HEK293 (cell line): ENCODE measurements around the gene AK9.

Experiments used
- CTCF ChIA-PET: fragments of 350-600 bp; formaldehyde crosslinking; extraction: SDS; loops from one replicate; lab custom pipeline; 2021; ENCODE audit warnings: antibody characterized with exemption; lab: Yijun Ruan, JAX
- POLR2A ChIA-PET: fragments of 300-600 bp; formaldehyde crosslinking; extraction: SDS; loops from one replicate; lab custom pipeline; 2020; ENCODE audit warnings: antibody characterized with exemption, inconsistent platforms; lab: Yijun Ruan, JAX
- H3K27ac ChIP-seq: fragments of 200-500 bp; sonication (Bioruptor generic); 2 replicates; pipeline ENCODE4 v1.5.1; 2014; ENCODE audit warnings: low read depth, low read length, control low read depth, inconsistent platforms; ENCODE audit errors: extremely low read depth
- H3K36me3 ChIP-seq, 2 experiments: fragments of 200-500 bp in 1 of 2; sonication (Bioruptor generic) in 1 of 2; 1 replicate in 1 of 2; 2 replicates in 1 of 2; pipeline ENCODE4 v1.5.1; 2014 to 2017; ENCODE audit warnings: inconsistent platforms in 2 of 2, low read length in 2 of 2; ENCODE audit not compliant: control insufficient read depth in 2 of 2, insufficient read depth in 1 of 2
- H3K4me1 ChIP-seq: fragments of 200-500 bp; sonication (Bioruptor generic); 2 replicates; pipeline ENCODE4 v1.5.1; 2014; ENCODE audit warnings: mild to moderate bottlenecking, low read length, inconsistent platforms; ENCODE audit not compliant: control insufficient read depth, insufficient read depth
- H3K4me3 ChIP-seq: 2 replicates; pipeline ENCODE4 v1.5.1; 2011; ENCODE audit warnings: low read depth, mild to moderate bottlenecking, control low read depth, low read length, moderate library complexity
- H3K9me3 ChIP-seq: fragments of 200-500 bp; sonication (Bioruptor generic); 2 replicates; pipeline ENCODE4 v1.5.1; 2014; ENCODE audit warnings: low read depth, low read length, inconsistent platforms; ENCODE audit not compliant: control insufficient read depth, insufficient read depth
- HOXD13 ChIP-seq: sonication (generic); formaldehyde crosslinking; IDR thresholded peaks from 2 replicates; pipeline ENCODE4 v1.8.0; 2022; ENCODE audit warnings: missing genetic modification reagents, borderline replicate concordance
- KLF10 ChIP-seq: fragments of 450-650 bp; IDR thresholded peaks from 2 replicates; pipeline ENCODE4 v1.5.1; 2018; ENCODE audit warnings: missing biosample characterization, mild to moderate bottlenecking, missing genetic modification characterization
- OSR2 ChIP-seq: fragments of 450-650 bp; formaldehyde crosslinking; IDR thresholded peaks from 2 replicates; pipeline ENCODE4 v1.5.1; 2016; ENCODE audit warnings: missing biosample characterization, missing genetic modification characterization
- PRDM1 ChIP-seq: fragments of 450-650 bp; formaldehyde crosslinking; IDR thresholded peaks from 2 replicates; pipeline ENCODE4; 2016; ENCODE audit warnings: missing biosample characterization, missing genetic modification characterization
- TCF7L2 ChIP-seq: IDR thresholded peaks from 2 replicates; pipeline ENCODE4 v1.6.1; 2011; ENCODE audit warnings: low read depth, mild to moderate bottlenecking, inconsistent platforms, low read length, moderate library complexity, borderline replicate concordance
- TRIM28 ChIP-seq: IDR thresholded peaks from 2 replicates; pipeline ENCODE4 v1.6.1; 2011; ENCODE audit warnings: low read length, control low read depth, borderline replicate concordance
- YY1 ChIP-seq: fragments of 450-650 bp; formaldehyde crosslinking; IDR thresholded peaks from 2 replicates; pipeline ENCODE4 v1.5.1; 2018; ENCODE audit warnings: missing biosample characterization, missing genetic modification characterization
- ZBTB49 ChIP-seq: fragments of 450-650 bp; formaldehyde crosslinking; IDR thresholded peaks from 2 replicates; pipeline ENCODE4 v1.5.1; 2016; ENCODE audit warnings: missing biosample characterization, missing genetic modification characterization, low read depth
- ZNF121 ChIP-seq: fragments of 450-650 bp; formaldehyde crosslinking; IDR thresholded peaks from 2 replicates; pipeline ENCODE4 v1.5.1; 2016; ENCODE audit warnings: missing biosample characterization, missing genetic modification characterization
- ZNF16 ChIP-seq: fragments of 450-650 bp; formaldehyde crosslinking; IDR thresholded peaks from 2 replicates; pipeline ENCODE4 v1.5.1; 2016; ENCODE audit warnings: low read depth, missing biosample characterization, missing genetic modification characterization
- ZNF174 ChIP-seq: fragments of 450-650 bp; formaldehyde crosslinking; IDR thresholded peaks from 2 replicates; pipeline ENCODE4 v1.5.0; 2017; ENCODE audit warnings: missing biosample characterization, mild to moderate bottlenecking, missing genetic modification characterization
- ZNF211 ChIP-seq: fragments of 450-650 bp; formaldehyde crosslinking; IDR thresholded peaks from 2 replicates; pipeline ENCODE4 v1.5.1; 2016; ENCODE audit warnings: low read depth, missing biosample characterization, missing genetic modification characterization
- ZNF391 ChIP-seq: fragments of 450-650 bp; formaldehyde crosslinking; IDR thresholded peaks from 2 replicates; pipeline ENCODE4 v1.5.1; 2016; ENCODE audit warnings: low read depth, missing biosample characterization, missing genetic modification characterization, borderline replicate concordance
- ZNF398 ChIP-seq: fragments of 450-650 bp; formaldehyde crosslinking; IDR thresholded peaks from 2 replicates; pipeline ENCODE4 v1.5.1; 2017; ENCODE audit warnings: missing biosample characterization, missing genetic modification characterization
- ZNF404 ChIP-seq: fragments of 450-650 bp; formaldehyde crosslinking; IDR thresholded peaks from 2 replicates; pipeline ENCODE4 v1.5.1; 2017; ENCODE audit warnings: missing biosample characterization, missing genetic modification characterization
- ZNF423 ChIP-seq: fragments of 450-650 bp; formaldehyde crosslinking; IDR thresholded peaks from 2 replicates; pipeline ENCODE4 v1.5.1; 2016; ENCODE audit warnings: missing biosample characterization, missing genetic modification characterization
- ZNF677 ChIP-seq: fragments of 450-650 bp; IDR thresholded peaks from 2 replicates; pipeline ENCODE4 v1.5.0; 2018; ENCODE audit warnings: missing biosample characterization, mild to moderate bottlenecking, missing genetic modification characterization, moderate library complexity
- ZNF707 ChIP-seq: fragments of 450-650 bp; formaldehyde crosslinking; IDR thresholded peaks from 2 replicates; pipeline ENCODE4 v1.5.1; 2016; ENCODE audit warnings: missing biosample characterization, missing genetic modification characterization
- ZSCAN30 ChIP-seq: fragments of 450-650 bp; IDR thresholded peaks from 2 replicates; pipeline ENCODE4 v1.5.1; 2018; ENCODE audit warnings: missing biosample characterization, mild to moderate bottlenecking, missing genetic modification characterization, moderate library complexity
- ZSCAN4 ChIP-seq: fragments of 450-650 bp; formaldehyde crosslinking; IDR thresholded peaks from 2 replicates; pipeline ENCODE4 v1.5.1; 2017; ENCODE audit warnings: missing biosample characterization, missing genetic modification characterization
- TF ChIP-seq, protein P1 (sequence below): fragments of 450-650 bp; formaldehyde crosslinking; IDR thresholded peaks from 2 replicates; pipeline ENCODE4 v1.5.1; 2016; ENCODE audit warnings: missing biosample characterization, missing genetic modification characterization

AK9 gene

GRCh38 chr6:109448615-109449014 lies 242.4 kb downstream of the AK9 start:
- Histone ChIP-seq H3K9me3 (no peaks in the 10 kb centered on the region), H3K4me1 (no peaks in the 10 kb centered on the region), H3K36me3 (peaks cover 0 to 57% of the 10 kb centered on the region in 2 experiments; a peak in 1 of 3 replicates), H3K4me3 (no peak overlapping the region), H3K27ac (no peak overlapping the region)
- POLR2A ChIA-PET: interaction anchor here (0.7 kb wide), 1 partner anchor 32 kb away, joined by 3 read pairs; no protein-coding TSS in a partner anchor
- CTCF ChIA-PET: interaction anchor here (0.7 to 0.9 kb wide), 2 partner anchors 8 to 37 kb away, joined by 3 to 6 read pairs; no protein-coding TSS in a partner anchor
- TF ChIP-seq, protein P1, sequence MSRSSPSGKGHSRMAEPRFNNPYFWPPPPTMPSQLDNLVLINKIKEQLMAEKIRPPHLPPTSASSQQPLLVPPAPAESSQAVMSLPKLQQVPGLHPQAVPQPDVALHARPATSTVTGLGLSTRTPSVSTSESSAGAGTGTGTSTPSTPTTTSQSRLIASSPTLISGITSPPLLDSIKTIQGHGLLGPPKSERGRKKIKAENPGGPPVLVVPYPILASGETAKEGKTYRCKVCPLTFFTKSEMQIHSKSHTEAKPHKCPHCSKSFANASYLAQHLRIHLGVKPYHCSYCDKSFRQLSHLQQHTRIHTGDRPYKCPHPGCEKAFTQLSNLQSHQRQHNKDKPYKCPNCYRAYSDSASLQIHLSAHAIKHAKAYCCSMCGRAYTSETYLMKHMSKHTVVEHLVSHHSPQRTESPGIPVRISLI (tag by site-specific recombination): no peak
- TF ChIP-seq PRDM1 (tag by site-specific recombination) (no peak), ZNF677 (tag by site-specific recombination) (no peak), ZNF423 (no peak), ZNF16 (tag by site-specific recombination) (no peak), ZSCAN30 (tag by site-specific recombination) (no peak), ZNF391 (tag by site-specific recombination) (no peak), TCF7L2 (no peak), ZNF174 (tag by site-specific recombination) (no peak), YY1 (tag by site-specific recombination) (no peak), ZNF398 (tag by site-specific recombination) (no peak), ZNF211 (tag by site-specific recombination) (no peak), OSR2 (tag by site-specific recombination) (no peak), ZNF707 (tag by site-specific recombination) (no peak), KLF10 (no peak), ZNF404 (tag by site-specific recombination) (no peak), ZNF121 (tag by site-specific recombination) (no peak), ZBTB49 (tag by site-specific recombination) (no peak)

DNA sequence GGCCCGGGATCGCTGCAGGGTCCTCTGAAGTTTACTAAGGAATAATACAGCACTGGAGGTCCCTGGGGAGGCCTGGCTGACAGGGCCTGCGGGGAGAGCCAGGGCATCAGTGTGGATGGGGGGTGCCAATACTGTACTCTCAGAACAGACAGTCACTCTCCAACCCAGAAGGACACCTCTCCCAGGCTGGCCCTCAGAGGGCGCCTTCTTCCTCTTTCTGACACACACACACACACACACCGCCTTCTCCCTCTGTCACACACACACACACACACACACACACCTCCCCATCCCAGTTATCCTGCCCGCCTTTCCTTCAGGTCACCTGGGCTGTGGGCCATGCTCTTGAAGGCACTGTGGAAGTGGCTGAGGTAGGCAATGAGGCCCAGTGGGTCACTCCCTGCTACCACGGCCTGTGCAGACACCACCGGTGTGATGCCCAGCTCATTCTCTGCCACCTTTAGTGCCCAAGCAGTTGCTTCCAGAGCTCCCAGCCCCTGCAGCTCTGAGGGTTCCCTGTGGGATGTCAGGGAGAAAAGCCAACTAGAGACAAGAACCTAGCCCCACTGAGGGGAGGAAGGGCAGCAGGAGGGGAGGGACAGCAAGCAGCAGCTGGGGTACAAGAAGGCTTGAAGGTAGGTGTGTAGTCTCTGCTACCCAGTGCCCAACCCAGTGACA lies 243.0 kb downstream of the AK9 start:
- ChIA-PET CTCF (interaction anchor here (0.7 to 1.5 kb wide), 4 partner anchors 8 to 259 kb away, joined by 3 to 6 read pairs (median 5); no protein-coding TSS in a partner anchor), POLR2A (interaction anchor here (0.7 to 0.9 kb wide), 2 partner anchors 16 to 33 kb away, joined by 3 read pairs; no protein-coding TSS in a partner anchor)
- Histone ChIP-seq H3K9me3 (no peaks in the 10 kb centered on the region), H3K36me3 (peaks cover 0 to 58% of the 10 kb centered on the region in 2 experiments; a peak in 1 of 3 replicates), H3K4me1 (no peaks in the 10 kb centered on the region), H3K4me3 (no peak overlapping the region), H3K27ac (no peak overlapping the region)
- TF ChIP-seq TRIM28 (peak; percentile 31; the same call in 1 of the 2 replicates), ZSCAN4 (tag by site-specific recombination) (peak; percentile 51; the same call in 1 of the 2 replicates), HOXD13 (CRISPR knock-in tag) (no peak)
